GM20000 (cell line): ENCODE data around the gene RGMB.
A peak's percentile ranks its signal among the peaks of the same experiment; 100 is the strongest.

Experiments
- DNase-seq: peaks from one replicate; pipeline ENCODE4 v3.0.0; 2012; ENCODE audit warnings: low spot score
- CTCF ChIP-seq: IDR thresholded peaks from 2 replicates; pipeline ENCODE4 v1.5.1; 2012; ENCODE audit warnings: mild to moderate bottlenecking, control low read depth; ENCODE audit errors: extremely low read depth, missing control alignments

The RGMB gene

GRCh38 chr5:98769959-98770208 lies 3.6 kb upstream of the RGMB start:
- no peak for TF ChIP-seq CTCF
- no peak for DNase-seq

DNA sequence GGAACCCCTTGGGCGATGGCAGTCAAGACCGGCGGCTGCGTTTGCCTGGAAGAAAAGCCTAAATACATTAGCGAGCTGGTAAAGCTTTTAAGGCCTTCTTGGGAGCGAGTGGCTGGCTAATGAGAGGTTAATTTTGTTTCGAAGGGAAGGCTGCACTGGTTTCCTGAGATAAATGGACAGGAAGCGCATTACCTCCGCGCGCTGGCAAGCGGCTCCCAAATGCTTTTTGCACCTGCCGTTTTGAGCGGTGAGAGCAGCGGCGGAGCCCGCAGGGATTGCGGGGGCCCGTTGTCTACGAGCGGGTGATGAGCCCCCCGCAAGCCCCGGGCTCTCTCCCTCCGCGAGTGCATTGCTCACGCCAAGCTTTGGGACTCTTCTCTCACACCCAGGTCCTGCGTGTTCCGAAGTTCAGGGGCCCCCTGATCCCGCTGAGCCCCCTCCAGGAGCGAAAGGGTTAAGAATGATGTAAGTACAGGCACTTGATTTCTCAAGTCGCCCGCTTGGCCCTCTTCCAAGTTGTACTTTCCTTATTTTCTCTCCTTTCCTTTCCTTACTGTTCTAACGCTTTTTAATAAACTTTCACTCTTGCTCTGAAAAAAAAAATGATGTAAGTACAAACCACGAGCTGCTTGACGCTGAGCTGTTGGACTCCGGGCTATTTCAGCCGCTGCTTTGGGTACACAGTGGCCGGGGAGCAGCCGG lies 3.1 kb upstream of the RGMB start:
- TF ChIP-seq CTCF, result no peak
- peak; percentile 55 for DNase-seq

DNA sequence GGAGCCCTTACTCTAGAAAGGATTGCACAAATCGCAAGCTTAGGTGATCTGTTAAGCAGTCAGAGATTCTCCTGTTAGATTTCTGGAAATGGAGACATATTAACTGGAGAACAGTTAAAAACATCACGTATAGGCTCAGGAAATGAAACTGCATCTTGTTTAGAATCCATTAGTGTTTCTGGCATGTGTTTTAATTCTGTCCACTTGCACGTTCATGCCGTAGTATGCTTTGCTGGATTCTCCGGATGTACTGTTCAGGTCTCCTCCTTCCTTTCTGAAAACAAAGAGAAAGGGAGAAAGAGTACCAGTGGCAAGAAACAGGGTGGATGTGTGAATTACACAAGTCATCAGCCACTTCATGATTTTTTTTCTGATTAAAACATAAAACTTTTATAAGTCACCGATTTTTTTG lies 2.5 kb upstream of the RGMB start:
- DNase-seq, result peak; percentile 51
- TF ChIP-seq CTCF, result no peak

DNA sequence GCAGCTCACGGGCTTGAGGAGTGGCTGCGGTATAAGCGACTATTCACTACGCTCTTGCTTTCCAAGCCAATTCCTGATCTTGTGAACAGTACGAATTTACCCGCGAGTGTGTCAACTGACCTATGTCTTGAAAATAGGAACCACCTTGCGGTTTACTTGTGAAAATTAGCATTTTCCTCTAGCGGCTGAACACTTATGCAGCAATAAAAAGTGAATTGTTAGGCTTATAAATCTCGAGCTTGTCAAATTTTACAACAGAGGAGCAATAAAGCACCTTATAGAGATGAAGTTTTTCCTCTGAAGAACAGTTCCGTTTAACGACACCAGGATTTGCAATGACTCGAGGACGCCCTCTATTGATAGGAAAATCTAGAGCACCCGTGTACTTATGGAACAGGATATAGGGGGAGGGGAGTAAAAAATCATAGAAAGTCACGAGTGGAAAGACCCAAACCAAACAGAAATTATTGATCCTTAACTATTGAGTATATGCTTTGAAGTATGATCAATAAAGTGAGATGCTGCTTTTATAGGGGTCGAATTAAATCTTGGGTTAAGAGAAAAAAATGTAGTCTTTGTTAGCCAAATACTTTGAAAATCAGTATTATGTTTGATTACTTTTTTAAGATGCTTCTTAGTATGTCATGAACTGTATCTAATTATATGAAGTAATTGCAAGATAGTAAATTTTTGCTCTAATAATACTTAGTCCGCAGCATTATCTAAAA lies 1.9 kb upstream of the RGMB start:
- DNase-seq, result peak; percentile 81
- peak; percentile 62 for TF ChIP-seq CTCF

DNA sequence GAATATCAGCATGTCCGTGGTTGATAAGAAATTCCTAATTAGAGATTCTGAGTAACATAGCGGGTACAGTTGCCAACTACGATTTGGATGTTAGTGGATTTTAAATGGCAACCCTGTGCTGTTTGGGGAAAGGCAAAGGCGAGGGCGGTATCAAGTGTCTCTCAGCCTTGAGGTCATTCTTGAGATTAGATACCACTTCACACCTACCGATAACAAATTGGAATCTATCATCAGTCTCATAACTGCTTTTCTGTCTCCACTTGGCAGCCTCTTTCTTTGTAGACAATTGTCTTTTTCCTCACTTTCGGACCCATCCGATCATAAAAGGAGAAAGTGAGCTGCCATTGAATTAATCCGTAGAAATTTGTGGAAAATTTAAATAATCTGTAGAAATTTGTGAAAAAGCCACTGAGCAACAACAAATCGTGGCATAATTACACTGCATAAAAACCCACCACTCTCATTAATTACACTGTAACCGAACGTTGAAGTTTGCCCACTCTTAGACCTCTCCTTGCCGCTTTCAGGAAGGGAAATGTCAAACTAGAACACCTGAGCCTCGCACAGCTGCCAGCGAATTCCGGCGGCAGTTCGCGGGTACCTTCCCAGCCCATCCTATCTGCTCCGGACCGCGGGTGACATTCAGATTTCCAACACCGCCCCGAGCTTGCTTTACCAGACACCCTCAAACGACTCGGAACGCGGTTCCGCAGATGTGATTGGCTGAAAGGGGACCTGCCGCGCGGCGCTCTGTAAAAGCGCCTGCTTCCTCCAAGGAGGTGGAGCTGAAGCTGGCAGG lies 849 bp upstream of the RGMB start:
- peak; percentile 49 for DNase-seq
- no peak for TF ChIP-seq CTCF

GRCh38 chr5:98773214-98773463 lies 324 bp upstream of the RGMB start:
- no peak for DNase-seq
- no peak for TF ChIP-seq CTCF
